ENCODE data around the gene MORN4.
A peak's percentile ranks its signal among the peaks of the same experiment; 100 is the strongest.
"Not testable (repeated sequence)": the region's sequence is repeated elsewhere in the genome, so short reads cannot be mapped to it uniquely, and the experiment has no call there.

Gene MORN4

GRCh38 chr10:97632949-97633884 lies at the start of gene MORN4:
Gene MORN4, minus strand, starts transcription at chr10:97633500. Its CDS starts 13,847 bp downstream, at chr10:97619653.
- DNase-seq = peak; percentile 88

- no peak for DNase-seq
These were observed 48.7 kb upstream of the MORN4 start for GRCh38 chr10:97682042-97682441.

- no peak for DNase-seq
These were observed 46.3 kb upstream of the MORN4 start for GRCh38 chr10:97679594-97679993.

- peak; percentile 31 for DNase-seq
These were observed 43.7 kb upstream of the MORN4 start for GRCh38 chr10:97676770-97677581.

GRCh38 chr10:97675222-97675621 lies 41.9 kb upstream of the MORN4 start:
- no peak for DNase-seq

- peak; percentile 12 for DNase-seq
These were observed 40.6 kb upstream of the MORN4 start for GRCh38 chr10:97673736-97674525.

- no peak for DNase-seq
These were observed 36.3 kb upstream of the MORN4 start for GRCh38 chr10:97669571-97669970.

GRCh38 chr10:97667463-97667862 lies 34.2 kb upstream of the MORN4 start:
- DNase-seq = no peak

- no peak for DNase-seq
These were observed 33.7 kb upstream of the MORN4 start for GRCh38 chr10:97666992-97667391.

GRCh38 chr10:97664282-97664850 lies 31.1 kb upstream of the MORN4 start:
- DNase-seq = no peak

GRCh38 chr10:97659589-97659988 lies 26.3 kb upstream of the MORN4 start:
- no peak for DNase-seq

- no peak for DNase-seq
These were observed 23.5 kb upstream of the MORN4 start for GRCh38 chr10:97656777-97657176.

- no peak for DNase-seq
These were observed 18.5 kb upstream of the MORN4 start for GRCh38 chr10:97651773-97652172.

- no peak for DNase-seq
These were observed 17.4 kb upstream of the MORN4 start for GRCh38 chr10:97650726-97651125.

- DNase-seq = not testable (repeated sequence)
These were observed 16.1 kb upstream of the MORN4 start for GRCh38 chr10:97649405-97649750.

GRCh38 chr10:97648562-97649404 lies 15.5 kb upstream of the MORN4 start:
- peak; percentile 73 for DNase-seq

- DNase-seq = no peak
These were observed 14.3 kb upstream of the MORN4 start for GRCh38 chr10:97647556-97647955.

- no peak for DNase-seq
These were observed 11.6 kb upstream of the MORN4 start for GRCh38 chr10:97644936-97645335.

- DNase-seq = no peak
These were observed 10.2 kb upstream of the MORN4 start for GRCh38 chr10:97643441-97643985.

- not testable (repeated sequence) for DNase-seq
These were observed 9.3 kb upstream of the MORN4 start for GRCh38 chr10:97642471-97643159.

Measured in kidney glomerular epithelial cell (primary cell).